B cell (primary cell): ENCODE measurements around the gene CCDC60. TPM values are rescaled to one million over a fixed set of nuclear protein-coding genes. Genes with fewer than 3 reads are reported as not detected.

Experiments used
- ATAC-seq: fragments of 200-7000 bp; cut with Tn5 transposase; one replicate; pipeline ENCODE4 v1.10.0; 2021; ENCODE audit warnings: low read depth, mild to moderate bottlenecking, moderate number of reproducible peaks, moderate library complexity
- CTCF ChIA-PET: fragments of 350-600 bp; sonication (Branson Sonifier 250); formaldehyde crosslinking; loops from one replicate; lab custom pipeline; 2021; ENCODE audit warnings: antibody characterized with exemption, inconsistent platforms; lab: Charles Lee
- POLR2A ChIA-PET: fragments of 350-600 bp; sonication (Branson Sonifier 250); formaldehyde crosslinking; loops from one replicate; lab custom pipeline; 2021; ENCODE audit warnings: antibody characterized with exemption; lab: Charles Lee
- DNase-seq: peaks from one replicate; pipeline ENCODE4 v3.0.0; 2013
- H2AFZ ChIP-seq: 2 replicates; pipeline ENCODE4 v1.6.1; 2012; ENCODE audit warnings: mild to moderate bottlenecking, low read depth, low read length; ENCODE audit not compliant: insufficient read depth, poor library complexity, severe bottlenecking
- H3K27ac ChIP-seq, 2 donors: 1 replicate in 1 of 2; 2 replicates in 1 of 2; pipeline ENCODE4 v1.5.1; 2012 to 2013; ENCODE audit warnings: low read length in 2 of 2, mild to moderate bottlenecking in 2 of 2, moderate library complexity in 1 of 2
- H3K27me3 ChIP-seq, 4 experiments: fragments of 200-600 bp in 1 of 4; sonication (generic) in 1 of 4; replicated peaks in 1 of 4; 1 replicate in 2 of 4; 2 replicates in 2 of 4; pipeline versions ENCODE4 v1.6.1 to v1.7.0; 2013 to 2016; ENCODE audit warnings: low read length in 3 of 4, mild to moderate bottlenecking in 2 of 4, mixed read lengths in 1 of 4, moderate library complexity in 1 of 4; ENCODE audit not compliant: insufficient read depth in 4 of 4, control insufficient read depth in 3 of 4; ENCODE audit errors: control extremely low read depth in 1 of 4
- H3K36me3 ChIP-seq, 2 experiments: replicated peaks in 1 of 2; 1 replicate in 1 of 2; 2 replicates in 1 of 2; pipeline versions ENCODE4 v1.6.1 to v1.7.1; 2013; ENCODE audit warnings: low read length in 1 of 2; ENCODE audit not compliant: insufficient read depth in 2 of 2, control insufficient read depth in 1 of 2; ENCODE audit errors: control extremely low read depth in 1 of 2, extremely low read depth in 1 of 2
- H3K4me1 ChIP-seq, 2 donors: fragments of 200-600 bp in 1 of 2; sonication (generic) in 1 of 2; 1 replicate in 1 of 2; 2 replicates in 1 of 2; pipeline versions ENCODE4 v1.5.1 to v1.6.1; 2013 to 2017; ENCODE audit warnings: low read length in 2 of 2; ENCODE audit not compliant: control insufficient read depth in 2 of 2, insufficient read depth in 2 of 2
- H3K4me2 ChIP-seq: replicated peaks from 2 replicates; pipeline ENCODE3; 2012; ENCODE audit warnings: mild to moderate bottlenecking, low read depth, low read length; ENCODE audit not compliant: poor library complexity, severe bottlenecking
- H3K4me3 ChIP-seq, 5 experiments: fragments of 200-600 bp in 1 of 5; sonication (generic) in 1 of 5; 1 replicate in 3 of 5; 2 replicates in 2 of 5; pipeline versions ENCODE4 v1.5.1 to v1.7.0; 2011 to 2016; ENCODE audit warnings: low read length in 4 of 5, mild to moderate bottlenecking in 4 of 5, low read depth in 2 of 5, control low read depth in 1 of 5, moderate library complexity in 1 of 5; ENCODE audit not compliant: insufficient read depth in 1 of 5; ENCODE audit errors: control extremely low read depth in 1 of 5, extremely low read depth in 1 of 5
- H3K79me2 ChIP-seq: fragments of 200-600 bp; sonication (generic); one replicate; pipeline ENCODE4 v1.6.0; 2016; ENCODE audit warnings: low read length; ENCODE audit not compliant: control insufficient read depth, insufficient read depth
- H3K9ac ChIP-seq: fragments of 200-600 bp; sonication (generic); 2 replicates; pipeline ENCODE4 v1.6.1; 2017; ENCODE audit warnings: mild to moderate bottlenecking, low read length, moderate library complexity
- H3K9me3 ChIP-seq, 3 donors: one replicate each; pipeline versions ENCODE4 v1.6.1 to v1.7.1; 2013; ENCODE audit warnings: low read length in 2 of 3; ENCODE audit not compliant: control insufficient read depth in 2 of 3, insufficient read depth in 1 of 3; ENCODE audit errors: control extremely low read depth in 1 of 3
- H4K20me1 ChIP-seq: 2 replicates; pipeline ENCODE4 v1.6.0; 2012; ENCODE audit warnings: mild to moderate bottlenecking, low read length; ENCODE audit not compliant: insufficient read depth, control insufficient read depth, poor library complexity, severe bottlenecking
- H3K27ac Mint-ChIP-seq: one replicate; pipeline ENCODE4 v1.8.0; 2021; ENCODE audit warnings: mixed read lengths
- H3K27me3 Mint-ChIP-seq: one replicate; pipeline ENCODE4 v1.8.0; 2021; ENCODE audit warnings: mixed read lengths
- H3K4me1 Mint-ChIP-seq: one replicate; pipeline ENCODE4 v1.8.0; 2021; ENCODE audit warnings: mixed read lengths
- H3K4me3 Mint-ChIP-seq: one replicate; pipeline ENCODE4 v1.8.0; 2021; ENCODE audit warnings: mixed read lengths
- H3K9me3 Mint-ChIP-seq: one replicate; pipeline ENCODE4 v1.8.0; 2022; ENCODE audit warnings: mixed read lengths; ENCODE audit not compliant: insufficient read depth
- EZH2 ChIP-seq: IDR thresholded peaks from 2 replicates; pipeline ENCODE4 v1.6.1; 2012; ENCODE audit warnings: borderline replicate concordance, low read depth, mild to moderate bottlenecking, moderate library complexity, low read length; ENCODE audit not compliant: insufficient read depth, poor library complexity, severe bottlenecking
- WGBS: methylation state at CpG from one replicate; pipeline ENCODE4 v1.1.5; 2013; ENCODE audit warnings: missing lambda C conversion rate; ENCODE audit not compliant: insufficient coverage; 5-methylcytosine and 5-hydroxymethylcytosine counted together
- intact Hi-C: fragments of 100-400 bp; cut with micrococcal nuclease; formaldehyde crosslinking; loops from one replicate; pipeline ENCODE4 v1.10.0; 2022
- polyA plus RNA-seq: library from polyadenylated mRNA; depleted of rRNA; stranded (reverse); fragments of >200 nt; gene quantifications from 2 replicates; pipeline ENCODE4 v1.2.3, GENCODE V29; 2012
- total RNA-seq, 2 donors: library from RNA; stranded (reverse); fragments of 120-200 nt in 1 of 2; gene quantifications; 1 replicate in 1 of 2; 2 replicates in 1 of 2; pipeline versions ENCODE4 v1.2.3 to v1.2.4, GENCODE V29; 2013 to 2022
- TF ChIP-seq, protein P1 (sequence below): fragments of 200-600 bp; IDR thresholded peaks from one replicate; pipeline ENCODE4 v1.8.0; 2022; ENCODE audit warnings: antibody characterized with exemption, mild to moderate bottlenecking

Gene CCDC60
- total and polyA plus RNA-seq, 2 donors (not counting 1 experiment from before 2014, with no cell fraction given) = not detected

DNA sequence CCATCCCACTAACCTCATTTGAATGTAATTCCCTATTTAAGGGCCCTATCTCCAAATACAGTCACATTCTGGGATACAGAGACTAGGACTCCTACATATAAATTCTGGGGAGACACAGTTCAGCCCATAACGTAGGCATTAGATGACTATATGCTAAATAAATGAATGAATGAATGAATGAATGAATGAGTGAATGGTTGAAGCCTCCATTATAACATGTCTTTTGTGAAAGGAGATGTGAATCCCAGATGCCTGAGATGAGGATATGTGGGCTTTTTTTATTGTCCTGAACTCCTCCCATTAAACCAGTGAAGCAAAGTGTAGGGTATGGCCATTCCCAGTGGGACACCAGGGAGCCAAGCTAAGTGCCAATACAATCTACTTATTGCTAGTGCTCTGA lies 238.6 kb downstream of the CCDC60 start:
- H3K4me3 ChIP-seq = no peak overlapping the region
- no peaks in the 10 kb centered on the region for H3K79me2 ChIP-seq
- H2AFZ ChIP-seq = no peak overlapping the region
- Mint-ChIP-seq H3K27me3 (peaks cover 20% of the 10 kb centered on the region), H3K4me3 (no peak overlapping the region), H3K4me1 (no peaks in the 10 kb centered on the region), H3K27ac (no peak overlapping the region), H3K9me3 (peaks cover 4% of the 10 kb centered on the region)
- no peak for ATAC-seq
- intact Hi-C loops = no loop called here
- TF ChIP-seq, protein P1, sequence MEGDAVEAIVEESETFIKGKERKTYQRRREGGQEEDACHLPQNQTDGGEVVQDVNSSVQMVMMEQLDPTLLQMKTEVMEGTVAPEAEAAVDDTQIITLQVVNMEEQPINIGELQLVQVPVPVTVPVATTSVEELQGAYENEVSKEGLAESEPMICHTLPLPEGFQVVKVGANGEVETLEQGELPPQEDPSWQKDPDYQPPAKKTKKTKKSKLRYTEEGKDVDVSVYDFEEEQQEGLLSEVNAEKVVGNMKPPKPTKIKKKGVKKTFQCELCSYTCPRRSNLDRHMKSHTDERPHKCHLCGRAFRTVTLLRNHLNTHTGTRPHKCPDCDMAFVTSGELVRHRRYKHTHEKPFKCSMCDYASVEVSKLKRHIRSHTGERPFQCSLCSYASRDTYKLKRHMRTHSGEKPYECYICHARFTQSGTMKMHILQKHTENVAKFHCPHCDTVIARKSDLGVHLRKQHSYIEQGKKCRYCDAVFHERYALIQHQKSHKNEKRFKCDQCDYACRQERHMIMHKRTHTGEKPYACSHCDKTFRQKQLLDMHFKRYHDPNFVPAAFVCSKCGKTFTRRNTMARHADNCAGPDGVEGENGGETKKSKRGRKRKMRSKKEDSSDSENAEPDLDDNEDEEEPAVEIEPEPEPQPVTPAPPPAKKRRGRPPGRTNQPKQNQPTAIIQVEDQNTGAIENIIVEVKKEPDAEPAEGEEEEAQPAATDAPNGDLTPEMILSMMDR = no peak
- TF ChIP-seq EZH2 = no peak
- H3K4me2 ChIP-seq = no peak overlapping the region
- no peaks in the 10 kb centered on the region for H3K36me3 ChIP-seq
- no peaks in the 10 kb centered on the region for H4K20me1 ChIP-seq
- no peak for DNase-seq
- H3K27ac ChIP-seq = no peak overlapping the region
- H3K9ac ChIP-seq = no peak overlapping the region
- H3K27me3 ChIP-seq = peaks cover 0 to 4% (median 0%) of the 10 kb centered on the region in 4 experiments
- WGBS = 100% methylated on average over 1 of the region's 1 CpG
- POLR2A ChIA-PET = no interaction called here
- CTCF ChIA-PET = no interaction called here
- H3K4me1 ChIP-seq = no peaks in the 10 kb centered on the region
- H3K9me3 ChIP-seq = no peaks in the 10 kb centered on the region

DNA sequence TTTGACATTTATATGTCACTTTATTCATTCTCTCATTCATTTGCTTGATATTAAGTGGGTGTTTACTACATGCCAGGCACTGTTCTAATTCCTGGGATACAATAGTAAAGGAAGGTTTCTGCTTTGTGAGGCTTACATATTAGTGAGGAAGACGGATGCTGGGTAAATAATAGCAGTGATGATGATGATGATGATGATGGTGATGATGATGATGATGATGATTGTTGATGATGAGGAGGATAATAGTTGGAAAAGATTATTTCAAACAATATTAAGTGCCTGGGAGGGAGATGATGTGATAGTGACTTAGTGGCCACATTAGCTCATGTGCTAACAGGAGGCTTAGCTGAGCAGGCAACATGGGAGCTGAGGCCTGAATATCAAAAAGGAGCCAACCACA lies 239.7 kb downstream of the CCDC60 start:
- no peak overlapping the region for H3K4me3 ChIP-seq
- no peak for DNase-seq
- no peaks in the 10 kb centered on the region for H3K79me2 ChIP-seq
- Mint-ChIP-seq H3K4me1 (no peaks in the 10 kb centered on the region), H3K4me3 (no peak overlapping the region), H3K9me3 (peaks cover 4% of the 10 kb centered on the region), H3K27ac (no peak overlapping the region), H3K27me3 (peaks cover 24% of the 10 kb centered on the region)
- no peak overlapping the region for H3K4me2 ChIP-seq
- intact Hi-C loops = no loop called here
- H4K20me1 ChIP-seq = no peaks in the 10 kb centered on the region
- WGBS = 57% methylated on average over 1 of the region's 1 CpG
- H2AFZ ChIP-seq = no peak overlapping the region
- no peaks in the 10 kb centered on the region for H3K36me3 ChIP-seq
- TF ChIP-seq, protein P1 = no peak
- no peak for TF ChIP-seq EZH2
- no peak for ATAC-seq
- no peak overlapping the region for H3K9ac ChIP-seq
- no peaks in the 10 kb centered on the region for H3K4me1 ChIP-seq
- peaks cover 0 to 4% (median 0%) of the 10 kb centered on the region in 4 experiments for H3K27me3 ChIP-seq
- ChIA-PET CTCF (no interaction called here), POLR2A (no interaction called here)
- H3K27ac ChIP-seq = no peak overlapping the region
- no peaks in the 10 kb centered on the region for H3K9me3 ChIP-seq
